Measurements from ENCODE around the gene SLC5A2. TPM values are rescaled to one million over a fixed set of nuclear protein-coding genes. Genes with fewer than 3 reads are reported as not detected.

SLC5A2 gene
- total and polyA plus RNA-seq, 2 of the 13 experiments (the other 11 are each of a cell fraction or from before 2014, with no cell fraction given): 0.24 to 0.97 TPM

GRCh38 chr16:31455601-31456314 lies 27.2 kb upstream of the SLC5A2 start (continued):
- peak; percentile 98 for TF ChIP-seq ZC3H13 (CRISPR knock-in tag; IDR thresholded peaks at IDR 0.05)
- TF ChIP-seq XRCC5 (optimal IDR thresholded peaks at IDR 0.05; ENCODE audit: low read length): peak; percentile 70
- no peak for TF ChIP-seq ZFP90 (CRISPR knock-in tag; IDR thresholded peaks at IDR 0.05; ENCODE audit: borderline replicate concordance)
- 0 out of 2 replicates have a peak, but pooled peaks have one; percentile 14 for TF ChIP-seq ZNF205 (CRISPR knock-in tag; IDR thresholded peaks at IDR 0.05)
- no peak for TF ChIP-seq ZNF569 (CRISPR knock-in tag; IDR thresholded peaks at IDR 0.05; ENCODE audit: borderline replicate concordance)
- TF ChIP-seq ZNF766 (CRISPR knock-in tag; IDR thresholded peaks at IDR 0.05; ENCODE audit: borderline replicate concordance): no peak
- TF ChIP-seq ZNF326 (CRISPR knock-in tag; IDR thresholded peaks at IDR 0.05; ENCODE audit: borderline replicate concordance): peak; percentile 86; the same call in 1 of the 2 replicates
- 0 out of 2 replicates have a peak, but pooled peaks have one; percentile 32 for TF ChIP-seq POLR2G (IDR thresholded peaks at IDR 0.05; ENCODE audit: low read depth, low read length)
- TF ChIP-seq NFE2L2 (IDR thresholded peaks at IDR 0.05; ENCODE audit: low read length): peak; percentile 30; the same call in 1 of the 2 replicates
- 0 out of 2 replicates have a peak, but pooled peaks have one; percentile 15 for TF ChIP-seq KMT2B (CRISPR knock-in tag; IDR thresholded peaks at IDR 0.05)
- no peak for TF ChIP-seq PAXIP1 (CRISPR knock-in tag; conservative IDR thresholded peaks at IDR 0.05)
